NOMO-1 treated with dmso at 0.1 percent for 144 hours (cell line): ENCODE results near the gene SNN.
A peak's percentile ranks its signal among the peaks of the same experiment; 100 is the strongest.

Source experiments
- DNase-seq: peaks from one replicate; lab custom pipeline; 2025; ENCODE audit not compliant: unreplicated experiment; lab: John Stamatoyannopoulos, UW

Gene SNN

DNA sequence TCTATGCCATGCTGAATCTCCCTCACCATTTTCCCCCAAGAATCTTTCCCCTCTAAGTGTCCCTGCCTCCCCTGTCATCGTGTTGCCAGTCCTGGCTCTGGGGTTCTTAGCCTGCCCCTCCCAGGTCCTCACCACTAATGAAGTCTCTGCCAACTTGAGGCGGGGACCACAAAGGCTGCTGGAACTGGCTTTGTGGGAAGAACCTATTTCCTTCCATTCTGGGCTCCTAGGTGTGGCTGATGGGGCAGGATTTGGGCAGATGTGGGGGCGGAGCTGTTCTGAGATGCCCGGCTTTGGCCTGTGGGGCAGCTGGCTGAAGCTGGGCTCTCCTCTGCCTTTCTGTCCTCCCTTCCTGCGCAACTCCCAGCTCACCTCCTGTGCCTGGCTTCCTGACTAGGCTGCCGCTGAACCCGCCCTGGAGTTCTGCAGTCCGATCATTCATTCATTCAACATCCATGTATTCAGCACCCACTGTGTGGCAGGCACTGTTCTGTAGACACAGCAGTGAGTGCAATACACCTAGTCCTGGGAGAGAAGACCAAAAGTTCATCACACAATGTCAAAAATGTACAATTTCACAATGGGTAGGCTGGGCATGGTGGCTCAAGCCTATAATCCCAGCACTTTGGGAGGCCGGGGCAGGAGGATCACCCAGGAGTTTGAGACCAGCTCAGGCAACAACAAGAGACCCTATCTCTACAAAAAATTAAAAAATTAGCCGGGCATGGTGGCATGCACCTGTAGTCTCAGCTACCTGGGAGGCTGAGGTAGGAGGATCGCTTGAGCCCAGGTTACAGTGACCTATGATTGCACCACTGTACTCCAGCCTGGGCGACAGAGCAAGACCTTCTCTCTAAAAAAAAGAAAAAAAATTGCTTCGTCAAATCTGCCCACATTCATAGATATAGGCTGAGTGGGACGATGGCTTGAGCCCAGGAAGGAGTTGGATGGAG is 1.9 kb upstream of the SNN start:
- no peak for DNase-seq

DNA sequence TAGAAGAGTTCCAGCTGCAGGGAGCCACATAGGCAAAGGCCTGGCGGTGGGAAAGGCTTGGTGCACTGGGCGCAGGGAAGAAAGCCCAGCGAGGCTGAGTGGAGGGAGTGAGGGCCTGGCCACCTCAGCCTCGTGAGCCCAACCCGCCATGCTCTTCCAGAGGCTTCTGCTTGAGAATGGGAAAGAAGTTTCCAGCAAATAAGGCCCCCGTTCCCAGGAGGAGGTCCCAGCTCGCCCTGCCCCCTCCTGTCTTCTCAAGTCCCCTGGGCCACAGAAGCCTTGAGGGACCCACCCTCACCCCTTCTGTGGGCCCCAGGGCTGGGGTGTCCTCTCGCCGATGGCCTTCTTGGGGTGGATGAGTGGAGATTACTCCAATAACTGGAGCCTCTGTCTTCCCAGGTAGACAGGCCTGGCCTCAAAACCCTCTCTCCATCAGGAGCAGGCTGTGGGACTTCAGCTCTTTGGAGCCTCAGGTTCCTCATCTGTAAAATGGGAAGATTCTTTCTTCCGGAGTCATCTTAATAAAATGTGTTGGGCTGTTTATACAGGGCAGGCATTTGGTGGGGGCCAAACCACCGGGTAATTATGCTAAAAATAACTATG is 933 bp upstream of the SNN start:
- no peak for DNase-seq

DNA sequence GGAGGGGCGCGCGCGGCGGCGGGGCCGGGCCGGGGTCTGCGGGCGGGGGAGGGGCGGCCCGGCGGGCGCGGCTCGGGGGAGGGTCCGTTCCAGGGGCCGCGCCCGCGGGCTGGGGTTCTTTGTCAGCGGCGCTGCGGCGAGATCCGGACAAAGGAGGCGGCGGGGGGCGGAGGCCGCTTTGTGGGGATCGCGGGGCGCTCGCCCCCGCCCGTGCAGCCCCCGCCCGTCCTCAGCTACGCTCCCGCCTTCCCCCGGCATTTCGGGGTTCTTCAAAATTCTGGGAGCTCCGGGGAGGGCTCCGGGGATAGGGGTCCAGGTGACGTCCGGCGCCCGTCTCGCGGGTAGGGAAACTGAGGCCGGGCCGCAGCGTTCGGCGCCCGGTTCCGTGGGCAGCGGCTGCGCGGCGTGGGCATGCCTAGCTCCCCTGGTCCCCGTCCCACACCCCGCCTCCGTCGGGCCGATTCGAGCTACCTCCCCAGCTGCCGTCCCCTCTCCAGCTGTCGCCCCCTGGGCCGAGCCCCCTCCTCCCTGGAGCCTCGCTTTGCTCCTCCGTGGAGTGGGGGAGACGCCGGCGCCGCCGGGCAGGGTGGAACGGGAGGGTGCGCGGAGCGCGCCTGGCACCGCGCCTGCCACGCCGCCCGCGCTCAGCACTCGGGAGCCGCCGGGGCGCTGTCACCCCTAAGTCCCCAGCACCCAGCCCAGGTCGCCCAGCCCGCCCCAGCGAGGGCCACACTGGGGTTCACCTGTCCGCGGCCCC is 546 bp downstream of the SNN start:
- no peak for DNase-seq

DNA sequence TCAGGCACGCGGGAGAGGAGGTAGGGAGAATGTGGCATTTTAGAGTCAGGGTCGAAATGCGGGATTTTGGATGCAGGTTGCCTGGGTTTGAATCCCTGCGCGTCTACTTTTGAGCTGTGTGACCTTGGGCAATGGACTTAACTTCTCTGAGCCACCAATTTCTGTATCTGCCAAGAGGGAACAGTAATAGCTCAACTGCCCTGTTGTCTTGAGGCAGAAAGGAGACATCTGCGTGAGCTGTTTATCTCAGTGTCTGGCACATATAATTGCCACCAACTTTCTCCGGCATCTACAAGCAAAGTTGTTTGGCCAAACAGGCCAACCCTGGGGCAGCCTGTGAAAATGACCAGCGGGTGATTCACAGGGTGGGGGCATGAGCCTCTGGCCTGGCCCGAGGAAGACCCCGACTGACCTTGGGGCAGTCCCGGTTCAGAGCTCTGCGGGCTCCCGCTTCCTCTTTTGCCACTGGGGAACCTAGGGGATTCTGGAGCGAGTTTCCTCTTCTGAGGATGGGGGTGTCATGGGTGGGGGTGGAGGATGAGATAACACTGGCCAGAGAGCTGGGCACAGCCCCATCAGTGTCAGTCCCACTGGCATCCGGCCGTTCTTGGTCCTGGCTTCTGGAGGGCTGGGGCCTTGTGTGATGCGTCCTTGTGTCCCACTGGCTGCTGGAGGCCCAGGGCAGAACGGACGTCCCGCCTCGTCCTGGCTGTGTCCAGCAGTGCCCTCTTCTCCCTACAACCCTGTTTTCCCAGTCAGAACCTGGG is 1.3 kb downstream of the SNN start:
- DNase-seq = no peak

DNA sequence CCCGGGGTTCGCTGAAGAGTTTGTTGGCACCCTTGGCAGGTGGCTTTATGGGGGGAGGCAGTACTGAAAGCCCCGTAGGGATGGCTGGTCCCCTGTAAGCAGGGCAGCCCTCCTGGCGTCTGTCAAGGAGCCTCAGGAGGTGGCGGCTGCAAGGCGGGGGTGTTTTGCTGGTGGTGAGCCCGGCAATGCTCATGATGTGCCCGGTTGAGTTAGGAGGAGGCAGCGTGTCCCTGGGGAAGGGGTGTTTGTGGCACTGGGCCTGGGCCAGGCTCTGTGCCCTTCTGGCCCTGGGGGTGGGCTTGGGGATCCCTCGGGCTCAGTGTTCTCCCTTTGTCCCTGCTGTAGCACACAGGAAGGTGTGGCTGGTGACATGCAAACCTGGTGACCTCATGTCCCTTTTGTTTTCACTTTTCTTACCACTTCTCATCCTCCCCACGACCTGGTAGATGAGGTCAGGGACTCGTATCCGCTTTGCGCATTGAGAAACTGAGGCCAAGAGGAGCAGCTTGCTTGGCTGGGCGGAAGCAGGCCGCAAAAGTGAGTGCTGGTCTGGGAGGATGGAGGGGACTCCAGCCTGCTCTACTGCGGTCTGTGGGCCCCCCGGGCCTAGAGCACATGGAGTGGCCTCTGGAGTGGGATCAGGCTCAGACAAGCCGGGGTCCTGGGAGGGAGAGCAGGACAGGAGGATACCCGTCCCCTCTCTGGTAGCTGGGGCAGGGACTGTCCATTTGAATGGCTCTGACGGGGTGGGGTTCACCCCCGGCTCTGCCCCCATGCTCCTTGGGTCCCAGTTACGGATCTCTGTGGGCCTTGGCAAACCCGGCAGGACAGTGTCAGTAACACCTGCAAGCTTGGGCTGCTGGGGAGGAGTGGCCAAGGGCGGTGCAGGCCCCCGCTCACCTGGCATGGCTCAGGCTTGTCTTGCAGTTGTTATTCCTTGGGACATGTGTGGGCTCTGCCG is 2.2 kb downstream of the SNN start:
- no peak for DNase-seq

GRCh38 chr16:11671271-11671670 is 3.0 kb downstream of the SNN start:
- no peak for DNase-seq

DNA sequence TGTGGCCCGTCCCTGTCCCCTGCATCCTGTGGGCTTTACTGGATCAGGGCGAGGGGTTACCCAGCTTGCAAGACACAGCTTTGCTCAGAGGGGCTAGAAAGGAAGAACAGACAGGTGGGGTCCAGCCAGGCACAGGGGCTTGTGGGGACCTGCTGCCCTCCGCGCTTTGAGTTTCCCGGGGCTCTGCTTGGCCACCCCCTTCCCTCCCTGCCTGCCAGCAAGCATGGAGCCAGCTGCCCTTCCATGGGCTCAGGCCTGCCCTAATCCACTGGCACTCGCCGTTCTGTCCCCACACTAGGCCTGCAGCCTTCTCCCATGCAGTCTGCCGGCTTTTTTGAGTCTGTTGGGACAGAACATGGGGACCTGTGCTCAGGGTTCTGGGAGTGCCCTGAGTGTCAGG is 3.4 kb downstream of the SNN start:
- no peak for DNase-seq

- DNase-seq = peak; percentile 33
These were observed 4.2 kb downstream of the SNN start for GRCh38 chr16:11672206-11673090.

GRCh38 chr16:11673091-11674000 is 5.1 kb downstream of the SNN start:
- DNase-seq = no peak

DNA sequence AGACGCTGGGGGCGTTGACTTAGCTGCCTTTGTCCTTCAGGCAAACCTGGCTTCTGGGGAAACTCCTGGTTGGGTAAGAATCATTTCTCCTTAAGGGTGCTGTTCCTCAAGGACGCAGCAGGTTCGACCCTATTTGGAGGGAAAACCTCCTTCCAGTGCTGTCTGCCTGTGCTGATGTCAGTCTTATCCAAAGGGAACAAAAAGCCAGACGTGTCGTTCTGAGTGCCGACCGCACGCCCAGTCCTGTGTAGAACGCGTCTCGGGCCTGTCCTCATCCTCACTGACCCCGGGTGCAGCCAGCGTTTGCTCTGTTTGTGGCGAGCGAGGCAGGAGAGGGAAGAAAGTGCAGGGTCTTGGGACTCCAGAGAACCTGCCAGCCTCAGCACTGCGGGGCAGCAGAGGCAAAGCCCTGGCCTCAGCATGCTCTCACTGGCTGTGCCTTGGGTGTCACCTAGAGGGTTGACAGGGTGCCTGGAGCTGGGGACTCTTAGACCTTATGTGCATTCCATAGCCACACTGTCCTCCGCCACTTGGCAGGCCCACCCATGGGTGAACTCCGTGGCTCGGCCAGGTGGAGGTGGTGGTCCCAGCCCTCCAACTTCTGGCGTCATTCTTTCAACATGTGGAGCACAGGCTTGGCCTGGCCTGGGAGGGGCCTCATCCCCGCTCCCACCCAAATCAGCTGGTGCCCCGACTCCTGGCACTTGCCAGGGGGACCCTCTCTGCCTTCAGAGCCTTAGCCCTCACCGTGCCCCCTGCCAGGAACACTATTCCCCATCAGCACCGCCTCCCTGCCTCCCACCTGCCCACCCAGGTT is 6.0 kb downstream of the SNN start:
- no peak for DNase-seq

GRCh38 chr16:11674818-11675560 is 6.7 kb downstream of the SNN start:
- DNase-seq = no peak

DNA sequence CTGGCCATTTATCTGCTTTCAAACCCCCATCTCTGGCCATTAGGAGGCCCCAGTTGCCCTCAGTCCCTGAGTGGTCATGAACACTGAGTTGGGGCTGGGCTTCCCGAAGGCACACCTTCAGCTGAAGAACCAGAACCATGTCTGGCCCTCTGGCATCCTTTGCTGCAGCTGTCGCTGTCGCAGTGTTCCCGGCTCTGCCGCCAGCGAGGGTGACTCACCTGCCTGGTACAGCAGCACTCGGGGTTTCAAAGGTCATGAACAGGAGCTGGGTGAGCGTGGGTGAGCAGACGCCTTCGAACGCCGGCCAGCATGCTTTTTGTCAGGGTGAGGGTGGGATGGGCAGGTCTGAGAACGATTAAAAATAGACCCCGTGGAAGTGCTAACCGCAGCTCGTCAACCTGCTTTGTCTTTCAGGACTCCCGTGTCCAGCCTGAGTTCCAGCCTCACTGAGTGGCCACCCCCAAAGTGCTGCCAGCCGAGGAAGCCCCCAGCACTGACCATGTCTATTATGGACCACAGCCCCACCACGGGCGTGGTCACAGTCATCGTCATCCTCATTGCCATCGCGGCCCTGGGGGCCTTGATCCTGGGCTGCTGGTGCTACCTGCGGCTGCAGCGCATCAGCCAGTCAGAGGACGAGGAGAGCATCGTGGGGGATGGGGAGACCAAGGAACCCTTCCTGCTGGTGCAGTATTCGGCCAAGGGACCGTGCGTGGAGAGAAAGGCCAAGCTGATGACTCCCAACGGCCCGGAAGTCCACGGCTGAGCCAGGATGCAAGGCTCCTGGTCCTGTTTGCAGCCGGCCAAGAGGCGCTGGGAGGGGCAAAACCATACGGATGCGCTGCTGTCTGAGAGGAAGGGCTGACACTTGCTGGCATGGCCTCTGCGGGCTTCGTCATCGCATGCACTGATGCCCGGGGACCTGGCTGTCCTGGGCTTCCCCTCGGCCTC is 7.6 kb downstream of the SNN start:
- DNase-seq = no peak

DNA sequence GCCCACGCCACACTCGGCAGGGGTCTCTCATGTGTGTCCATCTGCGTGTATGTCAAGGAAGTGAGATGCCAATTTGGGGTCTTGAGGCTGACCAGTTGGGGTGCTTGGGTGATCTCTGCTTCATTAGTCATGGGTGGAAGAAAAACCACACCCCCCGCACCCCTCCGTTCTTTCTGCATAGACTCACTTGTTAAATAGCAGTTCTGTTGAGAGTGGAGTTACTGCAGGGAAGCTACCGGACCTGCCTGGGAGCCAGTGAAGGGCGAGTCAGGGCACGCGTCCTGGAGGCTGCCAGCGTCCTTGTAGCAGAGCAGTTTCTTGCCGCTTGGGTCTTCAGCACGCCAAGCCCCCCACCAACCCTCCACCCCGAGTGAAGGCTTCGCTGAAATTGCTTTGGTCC is 8.5 kb downstream of the SNN start:
- DNase-seq = no peak

DNA sequence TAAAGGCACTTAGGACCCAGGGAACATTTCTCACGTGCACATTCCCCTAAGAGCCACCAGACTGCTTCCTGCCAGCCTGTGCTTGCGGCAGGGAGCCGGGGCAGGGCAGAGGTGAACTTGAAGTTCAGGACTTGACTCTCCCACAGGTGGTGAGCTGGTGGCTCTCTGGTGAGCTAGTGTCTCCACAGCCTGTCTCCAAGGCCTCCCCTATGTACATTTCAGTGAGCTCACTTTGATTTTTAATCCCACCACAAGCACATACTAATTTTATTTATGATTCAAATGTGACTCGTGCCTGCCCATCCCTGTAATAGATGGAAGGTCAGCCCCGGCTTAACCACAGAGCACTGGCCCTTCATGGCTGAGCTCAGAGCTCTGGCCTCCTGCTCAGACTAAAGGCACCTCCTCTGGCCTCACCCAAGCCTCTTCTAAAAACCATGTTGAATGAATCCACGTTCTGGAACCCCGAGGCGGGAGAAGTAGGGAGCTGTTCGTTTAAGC is 9.2 kb downstream of the SNN start:
- no peak for DNase-seq
